ENCODE measurements around the gene CISD1. TPM values are rescaled to one million over a fixed set of nuclear protein-coding genes. Genes with fewer than 3 reads are reported as not detected.

Gene CISD1
- total and polyA plus RNA-seq, 9 donors, result 10.6 to 35.7 (median 25.5) TPM

DNA sequence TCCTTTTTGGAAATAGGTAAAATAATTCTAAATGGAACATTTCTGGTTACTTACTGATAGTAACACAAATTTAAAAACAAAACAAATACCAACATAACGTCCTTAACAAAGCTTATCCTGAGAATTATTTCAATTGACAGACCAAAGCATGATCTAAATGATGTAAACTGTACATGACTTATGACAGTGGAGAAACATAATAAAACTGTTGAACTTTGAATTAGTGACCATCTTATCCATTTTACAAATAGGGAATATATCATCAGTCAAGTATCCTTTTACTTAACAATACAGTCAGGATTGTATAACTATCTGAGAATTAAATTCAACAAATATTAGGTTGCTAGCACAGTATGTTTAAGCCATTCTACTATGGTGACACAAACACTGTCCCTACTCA lies 3.7 kb upstream of the CISD1 start:
- WGBS, 3 donors, result 40 to 44% (median 43%) methylated on average over 1 of the region's 1 CpG
- no peak overlapping the region for H3K27ac ChIP-seq

DNA sequence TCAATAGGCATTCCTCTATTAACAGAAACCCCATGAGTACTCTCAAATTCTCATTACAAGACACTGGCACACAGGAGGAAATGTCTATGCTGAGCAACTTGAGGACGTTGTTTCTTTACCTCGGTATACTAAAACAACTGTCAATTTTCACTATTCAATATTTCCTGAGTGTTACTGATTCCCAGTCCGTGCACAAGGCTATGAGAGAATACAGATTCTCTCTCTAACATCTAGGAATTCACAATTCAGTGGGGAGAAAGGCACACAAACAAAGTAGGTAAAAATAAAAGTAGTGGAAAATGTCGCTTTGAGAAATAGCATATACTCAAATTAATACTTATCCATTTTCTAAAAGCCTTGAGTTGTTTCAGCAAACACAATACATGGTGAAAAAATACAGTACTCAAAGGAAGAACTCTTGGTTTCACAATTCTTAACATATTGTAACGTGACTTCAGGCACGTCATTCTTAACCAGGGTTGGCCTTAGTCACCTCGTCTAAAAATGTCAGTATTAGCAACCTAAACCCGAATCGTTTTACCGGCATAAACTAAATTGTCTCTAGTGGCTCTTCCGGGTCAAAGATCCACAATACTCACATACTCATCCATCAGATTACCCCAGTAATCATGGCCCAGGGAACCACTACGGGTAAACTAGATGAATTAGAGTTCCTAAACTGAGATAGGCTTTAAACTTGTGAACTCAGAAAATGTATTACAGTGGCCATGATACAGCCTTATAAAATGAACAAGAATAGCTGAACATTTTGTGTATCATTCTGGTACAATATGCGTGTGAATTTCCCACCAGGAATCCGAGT lies 2.7 kb upstream of the CISD1 start:
- Histone ChIP-seq H3K4me1 (ENCODE audit: insufficient read depth) (no peaks in the 10 kb centered on the region), H3K36me3 (no peaks in the 10 kb centered on the region), H3K27ac (peak overlapping the region in 1 of 2 donors; percentile 97), H3K27me3 (no peaks in the 10 kb centered on the region), H3K9me3 (no peaks in the 10 kb centered on the region), H3K4me3 (peak overlapping the region; percentile 72)
- intact Hi-C loops (cut with DNase I), result no loop called here
- WGBS, 3 donors, result 28 to 36% (median 35%) methylated on average over 14 of the region's 14 CpGs
- DNase-seq, result no peak
- TF ChIP-seq POLR2A (IDR thresholded peaks at IDR 0.05), result no peak
- TF ChIP-seq EP300 (IDR thresholded peaks at IDR 0.05), result no peak
- TF ChIP-seq, protein P1, sequence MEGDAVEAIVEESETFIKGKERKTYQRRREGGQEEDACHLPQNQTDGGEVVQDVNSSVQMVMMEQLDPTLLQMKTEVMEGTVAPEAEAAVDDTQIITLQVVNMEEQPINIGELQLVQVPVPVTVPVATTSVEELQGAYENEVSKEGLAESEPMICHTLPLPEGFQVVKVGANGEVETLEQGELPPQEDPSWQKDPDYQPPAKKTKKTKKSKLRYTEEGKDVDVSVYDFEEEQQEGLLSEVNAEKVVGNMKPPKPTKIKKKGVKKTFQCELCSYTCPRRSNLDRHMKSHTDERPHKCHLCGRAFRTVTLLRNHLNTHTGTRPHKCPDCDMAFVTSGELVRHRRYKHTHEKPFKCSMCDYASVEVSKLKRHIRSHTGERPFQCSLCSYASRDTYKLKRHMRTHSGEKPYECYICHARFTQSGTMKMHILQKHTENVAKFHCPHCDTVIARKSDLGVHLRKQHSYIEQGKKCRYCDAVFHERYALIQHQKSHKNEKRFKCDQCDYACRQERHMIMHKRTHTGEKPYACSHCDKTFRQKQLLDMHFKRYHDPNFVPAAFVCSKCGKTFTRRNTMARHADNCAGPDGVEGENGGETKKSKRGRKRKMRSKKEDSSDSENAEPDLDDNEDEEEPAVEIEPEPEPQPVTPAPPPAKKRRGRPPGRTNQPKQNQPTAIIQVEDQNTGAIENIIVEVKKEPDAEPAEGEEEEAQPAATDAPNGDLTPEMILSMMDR (IDR thresholded peaks at IDR 0.05), result no peak

More for the DNA sequence above, 3.7 kb upstream of the CISD1 start:
- no peaks in the 10 kb centered on the region for H3K4me1 ChIP-seq (ENCODE audit: insufficient read depth)
- intact Hi-C loops (cut with DNase I), result no loop called here
- no peaks in the 10 kb centered on the region for H3K9me3 ChIP-seq
- no peak overlapping the region for H3K4me3 ChIP-seq
- DNase-seq, result no peak
- no peaks in the 10 kb centered on the region for H3K36me3 ChIP-seq
- TF ChIP-seq, protein P1 (IDR thresholded peaks at IDR 0.05), result no peak
- TF ChIP-seq POLR2A (IDR thresholded peaks at IDR 0.05), result no peak
- no peak for TF ChIP-seq EP300 (IDR thresholded peaks at IDR 0.05)
- no peaks in the 10 kb centered on the region for H3K27me3 ChIP-seq

DNA sequence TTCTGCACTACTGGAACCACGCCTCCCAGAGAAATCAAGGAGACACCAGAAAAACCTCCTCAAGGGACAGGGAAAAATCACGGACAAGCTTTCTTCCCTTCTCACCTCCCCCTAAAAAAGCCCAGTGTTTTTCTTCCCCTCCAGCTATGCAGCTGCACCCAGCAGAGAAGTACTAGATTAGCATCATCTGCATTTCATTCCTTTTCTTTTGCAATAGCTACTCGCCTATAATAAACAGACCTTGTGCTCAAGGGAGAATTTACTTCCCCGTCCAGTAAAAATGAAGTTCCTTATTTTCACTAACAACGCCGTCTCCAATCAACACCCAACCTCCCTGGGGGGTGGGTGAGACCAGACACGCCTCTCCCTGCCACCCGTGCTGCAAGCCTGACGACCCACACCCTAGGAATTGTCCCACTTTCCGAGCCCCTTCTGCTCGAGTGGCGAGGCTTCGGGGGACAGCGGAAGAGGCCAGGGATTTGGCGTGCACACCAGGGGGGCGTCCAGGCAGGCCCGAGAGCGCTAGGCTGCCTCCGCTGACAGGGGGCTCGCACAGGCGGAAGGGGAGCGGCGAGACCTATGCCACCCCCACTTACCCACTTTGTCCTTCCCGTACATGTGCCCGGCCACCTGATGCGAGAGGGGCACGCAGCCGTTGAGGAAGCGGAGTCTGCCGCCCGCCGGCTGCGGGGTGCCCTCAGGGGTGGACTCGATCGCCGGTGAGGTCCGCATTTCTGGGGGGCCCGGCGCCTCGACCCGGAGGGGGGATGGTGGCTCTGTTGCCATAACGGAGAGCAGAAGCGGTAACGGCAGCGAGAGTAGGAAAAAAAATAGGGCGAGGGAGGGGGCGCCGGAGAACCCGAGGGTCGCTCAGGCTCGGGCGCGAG lies 1.9 kb upstream of the CISD1 start:
- H3K9me3 ChIP-seq, result no peaks in the 10 kb centered on the region
- H3K27me3 ChIP-seq, result no peaks in the 10 kb centered on the region
- TF ChIP-seq, protein P1 (IDR thresholded peaks at IDR 0.05), result no peak
- TF ChIP-seq POLR2A (IDR thresholded peaks at IDR 0.05), result peak; percentile 29
- H3K4me1 ChIP-seq (ENCODE audit: insufficient read depth), result no peaks in the 10 kb centered on the region
- intact Hi-C loops (cut with DNase I), result no loop called here
- H3K4me3 ChIP-seq, result peak overlapping the region; percentile 72
- 1% methylated on average over 39 to 53 of the region's 53 CpGs for WGBS, 3 donors
- peak; percentile 41 to 65 (median 58) for DNase-seq
- no peaks in the 10 kb centered on the region for H3K36me3 ChIP-seq
- H3K27ac ChIP-seq, result peak overlapping the region; percentile 81 to 97

DNA sequence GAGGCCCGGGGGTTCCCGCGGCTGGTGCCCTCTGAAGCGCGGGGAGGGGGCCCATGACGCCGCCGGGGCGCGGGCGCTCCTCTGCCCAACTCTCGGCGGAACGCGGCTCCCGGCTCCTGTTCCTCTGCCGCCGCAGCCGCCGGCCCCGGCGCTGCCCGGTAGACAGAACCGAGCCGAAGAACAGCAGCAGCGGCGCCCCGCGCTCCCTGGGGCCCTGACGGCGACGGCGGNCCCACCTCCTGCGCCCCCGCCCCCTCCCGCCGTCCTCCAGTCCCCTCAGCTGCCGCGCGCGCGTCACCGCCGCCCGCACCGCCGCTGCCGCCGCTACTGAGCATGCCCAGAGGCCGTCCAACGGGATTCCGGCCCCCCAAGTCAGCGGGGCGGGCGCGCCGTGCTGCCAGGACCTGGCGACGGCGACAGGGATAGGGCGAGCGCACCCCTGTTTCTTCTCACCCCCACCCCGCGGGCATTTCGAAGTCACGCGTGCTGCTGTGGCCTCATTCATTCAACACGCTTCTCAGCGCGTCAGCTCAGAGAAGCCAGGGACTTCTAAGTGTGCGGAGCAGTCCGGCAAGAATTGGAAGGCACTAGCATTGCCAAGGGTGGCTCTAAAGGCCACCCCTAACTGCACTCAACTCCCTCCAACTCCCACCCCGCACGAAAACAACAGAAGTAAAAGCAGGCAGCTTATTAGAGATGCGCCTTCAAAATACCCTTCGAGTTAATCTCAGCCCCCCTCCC lies 1.1 kb upstream of the CISD1 start, which contains the start of gene IPMK:
Gene IPMK, minus strand, starts transcription at position 182 of the 741 bp plus-strand sequence. CDS start 283 bp downstream, outside the sequence.
- WGBS, 3 donors, result 1% methylated on average over 71 to 76 of the region's 76 CpGs
- no peaks in the 10 kb centered on the region for H3K9me3 ChIP-seq
- H3K27ac ChIP-seq, result peak within 1 kb of the TSS; percentile 81 to 97
- peak within 1 kb of the TSS; percentile 72 for H3K4me3 ChIP-seq
- peak; percentile 42 for TF ChIP-seq POLR2A (IDR thresholded peaks at IDR 0.05)
- no peak for TF ChIP-seq EP300 (IDR thresholded peaks at IDR 0.05)
- H3K27me3 ChIP-seq, result no peaks in the 10 kb centered on the region
- H3K36me3 ChIP-seq, result no peaks in the 10 kb centered on the region
- intact Hi-C loops (cut with DNase I), result no loop called here
- no peaks in the 10 kb centered on the region for H3K4me1 ChIP-seq (ENCODE audit: insufficient read depth)
- peak; percentile 86 to 92 (median 91) for DNase-seq
